Measurements from ENCODE around the gene ZBTB40.

ZBTB40 gene

DNA sequence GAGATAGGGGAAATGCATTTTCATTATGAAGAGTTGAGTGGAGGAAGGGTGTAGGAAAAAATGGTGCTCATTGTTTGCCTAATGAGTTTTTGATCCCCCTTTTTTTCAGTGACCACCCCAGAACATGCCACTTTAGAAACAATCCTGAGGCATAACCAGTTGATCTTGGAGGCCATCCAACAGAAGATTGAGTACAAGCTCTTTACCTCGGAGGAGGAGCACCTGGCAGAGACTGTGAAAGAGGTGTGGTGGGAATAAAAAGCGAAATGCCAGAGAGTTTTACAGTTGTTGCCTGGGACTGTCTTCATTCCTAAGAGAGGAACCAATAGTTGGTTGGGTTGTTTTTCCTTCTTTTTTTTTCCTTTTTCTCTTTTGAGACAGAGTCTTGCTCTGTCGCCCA, 57.3 kb downstream of the ZBTB40 start:
- DNase-seq (ENCODE audit: low spot score) = no peak
- in situ Hi-C loops (cut with MboI; ENCODE audit: low sequenced_read_pairs, unreplicated experiment) = no loop called here
- no peak for TF ChIP-seq CTCF (IDR thresholded peaks at IDR 0.05; ENCODE audit: borderline replicate concordance, control extremely low read depth, extremely low read depth, insufficient read depth, missing control alignments)

- no peak for TF ChIP-seq CTCF (IDR thresholded peaks at IDR 0.05; ENCODE audit: borderline replicate concordance, control extremely low read depth, extremely low read depth, insufficient read depth, missing control alignments)
- in situ Hi-C loops (cut with MboI; ENCODE audit: low sequenced_read_pairs, unreplicated experiment) = no loop called here
- no peak for DNase-seq (ENCODE audit: low spot score)
These were observed 58.2 kb downstream of the ZBTB40 start for GRCh38 chr1:22509815-22510214.

DNA sequence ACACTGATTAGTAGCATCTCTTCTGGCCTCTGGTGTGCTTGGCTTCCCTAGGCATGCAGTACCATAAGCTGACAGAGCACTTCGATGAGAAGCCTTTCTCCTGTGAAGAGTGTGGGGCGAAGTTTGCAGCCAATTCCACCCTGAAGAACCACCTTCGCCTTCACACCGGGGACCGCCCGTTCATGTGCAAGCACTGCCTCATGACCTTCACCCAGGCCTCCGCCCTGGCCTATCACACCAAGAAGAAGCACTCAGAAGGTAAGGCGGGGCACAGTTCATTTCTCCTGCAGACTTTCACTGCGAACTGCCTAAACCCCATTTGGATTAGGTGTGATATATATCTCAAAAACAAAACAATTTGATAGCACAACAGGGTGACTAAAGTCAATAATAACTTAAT, 61.2 kb downstream of the ZBTB40 start:
- no peak for TF ChIP-seq CTCF (IDR thresholded peaks at IDR 0.05; ENCODE audit: borderline replicate concordance, control extremely low read depth, extremely low read depth, insufficient read depth, missing control alignments)
- no peak for DNase-seq (ENCODE audit: low spot score)
- in situ Hi-C loops (cut with MboI; ENCODE audit: low sequenced_read_pairs, unreplicated experiment) = no loop called here

GRCh38 chr1:22516906-22517571, 65.4 kb downstream of the ZBTB40 start:
- no peak for TF ChIP-seq CTCF (IDR thresholded peaks at IDR 0.05; ENCODE audit: borderline replicate concordance, control extremely low read depth, extremely low read depth, insufficient read depth, missing control alignments)
- in situ Hi-C loops (cut with MboI; ENCODE audit: low sequenced_read_pairs, unreplicated experiment) = no loop called here
- no peak for DNase-seq (ENCODE audit: low spot score)

DNA sequence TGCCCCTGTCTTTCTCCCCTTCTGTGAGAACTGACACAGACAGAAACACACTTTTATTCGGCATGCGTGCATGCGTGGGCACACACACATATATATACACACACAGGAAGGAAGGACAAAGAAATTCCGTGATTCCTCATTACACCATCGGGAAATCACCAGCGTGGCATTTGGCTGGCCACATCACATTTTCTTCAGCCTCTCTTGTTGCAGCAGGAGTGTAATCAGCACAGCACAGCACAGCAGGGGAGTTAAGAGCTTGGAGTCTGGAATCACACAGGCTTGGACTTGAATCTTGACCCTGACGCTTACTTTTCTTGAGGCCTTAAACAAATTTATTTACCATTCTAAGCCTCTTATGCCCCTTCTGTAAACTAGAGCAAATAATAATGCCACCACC, 66.3 kb downstream of the ZBTB40 start:
- in situ Hi-C loops (cut with MboI; ENCODE audit: low sequenced_read_pairs, unreplicated experiment) = no loop called here

DNA sequence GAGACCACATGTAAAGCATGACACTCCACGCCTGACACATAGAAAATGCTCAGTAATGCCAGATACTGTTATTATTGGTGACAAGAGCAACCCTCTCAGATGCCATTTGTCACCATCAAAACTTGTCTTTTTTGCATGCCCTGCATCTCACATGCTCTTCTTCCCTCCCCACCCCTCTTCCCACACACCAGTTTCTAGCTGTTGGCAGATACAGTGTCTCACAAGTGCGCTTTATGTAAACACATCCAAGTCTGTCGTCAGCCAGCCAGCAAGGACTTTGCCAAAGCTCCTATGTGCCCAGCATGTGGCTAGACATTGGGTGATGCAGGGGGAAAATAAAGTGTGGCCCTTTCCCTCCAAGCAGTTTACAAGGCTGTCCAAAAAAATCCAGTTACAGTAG, 66.7 kb downstream of the ZBTB40 start:
- in situ Hi-C loops (cut with MboI; ENCODE audit: low sequenced_read_pairs, unreplicated experiment) = no loop called here
- no peak for DNase-seq (ENCODE audit: low spot score)
- no peak for TF ChIP-seq CTCF (IDR thresholded peaks at IDR 0.05; ENCODE audit: borderline replicate concordance, control extremely low read depth, extremely low read depth, insufficient read depth, missing control alignments)

More for the DNA sequence above, 66.3 kb downstream of the ZBTB40 start:
- TF ChIP-seq CTCF (IDR thresholded peaks at IDR 0.05; ENCODE audit: borderline replicate concordance, control extremely low read depth, extremely low read depth, insufficient read depth, missing control alignments) = no peak
- DNase-seq (ENCODE audit: low spot score) = no peak

Data from GM13976 (cell line).